Spleen (tissue), 7 donors: ENCODE measurements around the gene C16orf89.
"Not testable (repeated sequence)": the region's sequence is repeated elsewhere in the genome, so short reads cannot be mapped to it uniquely, and the experiment has no call there.

Experiments used
- POLR2A ChIP-seq, 3 donors: fragments of 450-650 bp; IDR thresholded peaks; one replicate each; pipeline ENCODE4 v1.5.1; 2017; ENCODE audit warnings: antibody characterized with exemption in 3 of 3, mild to moderate bottlenecking in 1 of 3
- POLR2AphosphoS5 ChIP-seq, 3 donors: sonication (generic); formaldehyde crosslinking; IDR thresholded peaks; one replicate each; pipeline ENCODE4 v1.5.1; 2017; ENCODE audit warnings: antibody characterized with exemption in 3 of 3
- TF ChIP-seq, protein P1 (sequence below), 11 experiments: fragments of 200-600 bp in 7 of 11; fragments of 450-650 bp in 4 of 11; sonication (generic) in 4 of 11; IDR thresholded peaks in 8 of 11; conservative IDR thresholded peaks in 3 of 11; 1 replicate in 7 of 11; 2 replicates in 4 of 11; pipeline versions ENCODE4 v1.4.0 to v1.8.0; 2016 to 2021; ENCODE audit warnings: antibody characterized with exemption in 11 of 11, inconsistent platforms in 4 of 11, mild to moderate bottlenecking in 1 of 11
- donor health status: DM: no; HTN: no; CAD: no; lungs with moderate emphysema.
- donor health status: DM: no; HTN: no; CAD: no.
- donor health status: DM: no; HTN: no; CAD: no.

DNA sequence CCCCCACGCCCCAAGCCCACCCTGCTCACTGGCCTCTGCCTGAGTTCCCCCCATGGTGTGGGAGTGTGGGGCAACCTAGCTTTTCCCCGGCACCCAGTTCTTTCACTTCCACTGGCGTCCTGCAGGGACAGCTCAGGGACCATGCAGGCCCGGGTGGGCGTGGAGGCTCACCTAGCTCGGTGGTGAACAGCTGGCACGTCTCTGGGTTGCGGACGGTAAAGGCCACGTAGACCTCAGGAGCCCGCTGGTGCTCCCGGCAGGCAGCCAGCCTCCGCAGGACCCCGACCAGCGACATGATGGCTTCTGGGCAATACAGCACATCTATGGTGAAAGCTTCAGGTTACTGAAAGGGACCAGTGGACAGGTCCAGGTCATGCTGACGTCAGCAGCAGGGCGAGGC is 23.2 kb upstream of the C16orf89 start:
- TF ChIP-seq, protein P1, sequence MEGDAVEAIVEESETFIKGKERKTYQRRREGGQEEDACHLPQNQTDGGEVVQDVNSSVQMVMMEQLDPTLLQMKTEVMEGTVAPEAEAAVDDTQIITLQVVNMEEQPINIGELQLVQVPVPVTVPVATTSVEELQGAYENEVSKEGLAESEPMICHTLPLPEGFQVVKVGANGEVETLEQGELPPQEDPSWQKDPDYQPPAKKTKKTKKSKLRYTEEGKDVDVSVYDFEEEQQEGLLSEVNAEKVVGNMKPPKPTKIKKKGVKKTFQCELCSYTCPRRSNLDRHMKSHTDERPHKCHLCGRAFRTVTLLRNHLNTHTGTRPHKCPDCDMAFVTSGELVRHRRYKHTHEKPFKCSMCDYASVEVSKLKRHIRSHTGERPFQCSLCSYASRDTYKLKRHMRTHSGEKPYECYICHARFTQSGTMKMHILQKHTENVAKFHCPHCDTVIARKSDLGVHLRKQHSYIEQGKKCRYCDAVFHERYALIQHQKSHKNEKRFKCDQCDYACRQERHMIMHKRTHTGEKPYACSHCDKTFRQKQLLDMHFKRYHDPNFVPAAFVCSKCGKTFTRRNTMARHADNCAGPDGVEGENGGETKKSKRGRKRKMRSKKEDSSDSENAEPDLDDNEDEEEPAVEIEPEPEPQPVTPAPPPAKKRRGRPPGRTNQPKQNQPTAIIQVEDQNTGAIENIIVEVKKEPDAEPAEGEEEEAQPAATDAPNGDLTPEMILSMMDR (IDR thresholded peaks at IDR 0.05 in 8 of 11, conservative IDR thresholded peaks at IDR 0.05 in 3 of 11): not testable (repeated sequence)
- TF ChIP-seq POLR2A, POLR2AphosphoS5 (IDR thresholded peaks at IDR 0.05): not testable (repeated sequence)
